Spleen (tissue), 11 donors: ENCODE data around the gene UGT1A3. TPM values are rescaled to one million over a fixed set of nuclear protein-coding genes. Genes with fewer than 3 reads are reported as not detected.

ENCODE experiments used
- DNase-seq: peaks from one replicate; pipeline ENCODE4 v3.0.0-alpha.2; 2020
- H3K27ac ChIP-seq, 8 donors: fragments of 200-600 bp; sonication (generic) in 7 of 8; 1 replicate in 4 of 8; 2 replicates in 4 of 8; pipeline versions ENCODE4 v1.5.0 to v1.8.0; 2016 to 2021; ENCODE audit warnings: inconsistent platforms in 4 of 8, mild to moderate bottlenecking in 4 of 8, moderate library complexity in 1 of 8
- H3K27me3 ChIP-seq, 7 donors: fragments of 200-600 bp; sonication (generic) in 6 of 7; replicated peaks in 1 of 7; 1 replicate in 4 of 7; 2 replicates in 3 of 7; pipeline versions ENCODE4 v1.5.0 to v1.8.0; 2016 to 2021; ENCODE audit warnings: inconsistent platforms in 3 of 7, mild to moderate bottlenecking in 1 of 7
- H3K36me3 ChIP-seq, 6 donors: fragments of 200-600 bp; sonication (generic) in 5 of 6; 1 replicate in 4 of 6; 2 replicates in 2 of 6; pipeline versions ENCODE4 v1.5.0 to v1.8.0; 2016 to 2021; ENCODE audit warnings: inconsistent platforms in 2 of 6
- H3K4me1 ChIP-seq, 6 donors: fragments of 200-600 bp; sonication (generic) in 5 of 6; 1 replicate in 3 of 6; 2 replicates in 3 of 6; pipeline versions ENCODE4 v1.5.0 to v1.8.0; 2016 to 2021; ENCODE audit warnings: inconsistent platforms in 3 of 6
- H3K4me3 ChIP-seq, 8 donors: fragments of 200-600 bp; sonication (generic) in 7 of 8; 1 replicate in 4 of 8; 2 replicates in 4 of 8; pipeline versions ENCODE4 v1.5.0 to v1.8.0; 2016 to 2021; ENCODE audit warnings: inconsistent platforms in 4 of 8, mild to moderate bottlenecking in 4 of 8, moderate library complexity in 2 of 8
- H3K9me3 ChIP-seq, 8 donors: fragments of 200-600 bp; sonication (generic) in 7 of 8; 1 replicate in 4 of 8; 2 replicates in 4 of 8; pipeline versions ENCODE4 v1.5.0 to v1.8.0; 2016 to 2021; ENCODE audit warnings: inconsistent platforms in 4 of 8
- CTCF ChIP-seq, 11 experiments: fragments of 200-600 bp in 7 of 11; fragments of 450-650 bp in 4 of 11; sonication (generic) in 4 of 11; IDR thresholded peaks in 8 of 11; conservative IDR thresholded peaks in 3 of 11; 1 replicate in 7 of 11; 2 replicates in 4 of 11; pipeline versions ENCODE4 v1.4.0 to v1.8.0; 2016 to 2021; ENCODE audit warnings: antibody characterized with exemption in 11 of 11, inconsistent platforms in 4 of 11, mild to moderate bottlenecking in 1 of 11
- POLR2A ChIP-seq, 3 donors: fragments of 450-650 bp; IDR thresholded peaks; one replicate each; pipeline ENCODE4 v1.5.1; 2017; ENCODE audit warnings: antibody characterized with exemption in 3 of 3, mild to moderate bottlenecking in 1 of 3
- POLR2AphosphoS5 ChIP-seq, 3 donors: sonication (generic); formaldehyde crosslinking; IDR thresholded peaks; one replicate each; pipeline ENCODE4 v1.5.1; 2017; ENCODE audit warnings: antibody characterized with exemption in 3 of 3
- WGBS, 5 donors: extraction: QIAGEN DNeasy Blood & Tissue Kit in 3 of 5; methylation state at CpG; one replicate each; pipeline versions ENCODE4 v1.1.5 to v1.1.7; 2013 to 2018; 5-methylcytosine and 5-hydroxymethylcytosine counted together
- intact Hi-C: fragments of 100-400 bp; cut with DNase I; formaldehyde crosslinking; loops from one replicate; pipeline ENCODE4 v1.15.0; 2023; ENCODE audit warnings: low total_unique reads
- polyA plus RNA-seq, 3 donors: library from polyadenylated mRNA; stranded (reverse); fragments of 200-250 nt; gene quantifications; one replicate each; pipeline ENCODE4 v1.2.1, GENCODE V29; 2013
- total RNA-seq, 7 donors: library from RNA; depleted of rRNA in 3 of 7; stranded (reverse); fragments of >200 nt in 3 of 7; fragmentation: NEBNext Ultra II Directional in 4 of 7; extraction: Animal tissue kit (Norgen Biotek cat#: 25700) in 4 of 7; gene quantifications; one replicate each; pipeline versions ENCODE4 v1.1.0 to v1.2.1, GENCODE V29; 2016 to 2021
- donor health status: healthy with polysubstance abuse.
- donor health status: DM: no; HTN: no; CAD: no; lungs with moderate emphysema.
- donor health status: DM: no; HTN: no; CAD: no.
- donor health status: Bipolar disorder and iron deficiency.
- donor health status: healthy.
- donor health status: DM: no; HTN: no; CAD: no.
- donor health status: DM: yes; HTN: yes; CAD: no.

UGT1A3 gene
- total and polyA plus RNA-seq, 10 donors: not detected

GRCh38 chr2:233816334-233816733 lies 87.5 kb downstream of the UGT1A3 start:
- no peaks in the 10 kb centered on the region for H3K4me1 ChIP-seq
- no peak overlapping the region for H3K4me3 ChIP-seq
- peaks cover 0 to 4% (median 0%) of the 10 kb centered on the region in 8 donors for H3K9me3 ChIP-seq
- H3K36me3 ChIP-seq: no peaks in the 10 kb centered on the region
- H3K27me3 ChIP-seq: peaks cover 0 to 20% (median 0%) of the 10 kb centered on the region in 7 donors
- no peak for TF ChIP-seq CTCF (IDR thresholded peaks at IDR 0.05 in 8 of 11, conservative IDR thresholded peaks at IDR 0.05 in 3 of 11)
- no peak for TF ChIP-seq POLR2AphosphoS5 (IDR thresholded peaks at IDR 0.05)
- no peak for TF ChIP-seq POLR2A (IDR thresholded peaks at IDR 0.05)
- peak; percentile 22 for DNase-seq
- intact Hi-C loops: no loop called here
- WGBS, 5 donors: 54 to 75% (median 68%) methylated on average over 2 of the region's 2 CpGs
- no peak overlapping the region for H3K27ac ChIP-seq

GRCh38 chr2:233816771-233817170 lies 87.9 kb downstream of the UGT1A3 start:
- peaks cover 0 to 15% (median 0%) of the 10 kb centered on the region in 7 donors for H3K27me3 ChIP-seq
- 75 to 81% (median 78%) methylated on average over 4 of the region's 4 CpGs for WGBS, 5 donors
- H3K9me3 ChIP-seq: peaks cover 0 to 4% (median 0%) of the 10 kb centered on the region in 8 donors
- no peaks in the 10 kb centered on the region for H3K4me1 ChIP-seq
- H3K36me3 ChIP-seq: no peaks in the 10 kb centered on the region
- intact Hi-C loops: no loop called here
- no peak overlapping the region for H3K4me3 ChIP-seq
- no peak overlapping the region for H3K27ac ChIP-seq
- DNase-seq: peak; percentile 46
- TF ChIP-seq POLR2A (IDR thresholded peaks at IDR 0.05) (no peak), CTCF (IDR thresholded peaks at IDR 0.05 in 8 of 11, conservative IDR thresholded peaks at IDR 0.05 in 3 of 11) (no peak), POLR2AphosphoS5 (IDR thresholded peaks at IDR 0.05) (no peak)

GRCh38 chr2:233817361-233817911 lies 88.6 kb downstream of the UGT1A3 start:
- WGBS, 5 donors: 63 to 80% (median 74%) methylated on average over 3 of the region's 3 CpGs
- Histone ChIP-seq H3K36me3 (no peaks in the 10 kb centered on the region), H3K27me3 (peaks cover 0 to 13% (median 0%) of the 10 kb centered on the region in 7 donors), H3K4me1 (no peaks in the 10 kb centered on the region), H3K27ac (no peak overlapping the region), H3K9me3 (peaks cover 0 to 4% (median 0%) of the 10 kb centered on the region in 8 donors), H3K4me3 (no peak overlapping the region)
- DNase-seq: peak; percentile 49
- intact Hi-C loops: no loop called here
- TF ChIP-seq POLR2AphosphoS5 (IDR thresholded peaks at IDR 0.05): no peak
- TF ChIP-seq CTCF (IDR thresholded peaks at IDR 0.05 in 8 of 11, conservative IDR thresholded peaks at IDR 0.05 in 3 of 11): no peak
- TF ChIP-seq POLR2A (IDR thresholded peaks at IDR 0.05): no peak

GRCh38 chr2:233817995-233818638 lies 89.3 kb downstream of the UGT1A3 start:
- peak; percentile 59 for DNase-seq
- Histone ChIP-seq H3K4me3 (no peak overlapping the region), H3K9me3 (peaks cover 0 to 4% (median 0%) of the 10 kb centered on the region in 8 donors), H3K27me3 (peaks cover 0 to 13% (median 0%) of the 10 kb centered on the region in 7 donors), H3K36me3 (no peaks in the 10 kb centered on the region), H3K27ac (no peak overlapping the region), H3K4me1 (no peaks in the 10 kb centered on the region)
- no peak for TF ChIP-seq POLR2AphosphoS5 (IDR thresholded peaks at IDR 0.05)
- intact Hi-C loops: no loop called here
- 86 to 93% (median 91%) methylated on average over 7 to 11 of the region's 11 CpGs for WGBS, 5 donors
